Right atrium auricular region (tissue), 2 donors: ENCODE measurements around the gene LRSAM1. TPM values are rescaled to one million over a fixed set of nuclear protein-coding genes. Genes with fewer than 3 reads are reported as not detected.

Experiments used
- DNase-seq: peaks from one replicate; pipeline ENCODE4 v3.0.0-alpha.2; 2019; ENCODE audit warnings: low spot score
- H3K27ac ChIP-seq, 2 donors: fragments of 200-600 bp; sonication (generic); 1 replicate in 1 of 2; 2 replicates in 1 of 2; pipeline ENCODE4 v1.5.1; 2016 to 2019
- H3K27me3 ChIP-seq, 2 donors: fragments of 200-600 bp; sonication (generic); one replicate each; pipeline versions ENCODE4 v1.5.1 to v1.6.0; 2017 to 2019
- H3K36me3 ChIP-seq: fragments of 200-600 bp; sonication (generic); one replicate; pipeline ENCODE4 v1.5.1; 2016
- H3K4me1 ChIP-seq, 2 donors: fragments of 200-600 bp; sonication (generic); one replicate each; pipeline versions ENCODE4 v1.5.1 to v1.6.0; 2017 to 2019
- H3K4me3 ChIP-seq, 2 donors: fragments of 200-600 bp; sonication (generic); 1 replicate in 1 of 2; 2 replicates in 1 of 2; pipeline ENCODE4 v1.5.1; 2017 to 2019; ENCODE audit warnings: mild to moderate bottlenecking in 1 of 2, moderate library complexity in 1 of 2
- H3K9me3 ChIP-seq, 2 donors: fragments of 200-600 bp; sonication (generic); one replicate each; pipeline ENCODE4 v1.5.1; 2019
- total RNA-seq, 2 donors: library from RNA; depleted of rRNA; stranded (reverse); fragments of >200 nt; gene quantifications; one replicate each; pipeline ENCODE4 v1.1.0, GENCODE V29; 2016
- TF ChIP-seq, protein P1 (sequence below), 2 donors: fragments of 200-600 bp; sonication (generic); IDR thresholded peaks; one replicate each; pipeline ENCODE4 v1.5.1; 2019; ENCODE audit warnings: antibody characterized with exemption in 2 of 2

LRSAM1 gene
- total RNA-seq, 2 donors from 2014 or later: 12.0 to 23.1 TPM

- Histone ChIP-seq H3K4me1 (peaks cover 0 to 32% of the 10 kb centered on the region in 2 donors), H3K9me3 (no peaks in the 10 kb centered on the region), H3K27ac (no peak overlapping the region), H3K27me3 (no peaks in the 10 kb centered on the region), H3K4me3 (peak overlapping the region; percentile 73 to 89), H3K36me3 (no peaks in the 10 kb centered on the region)
- DNase-seq: no peak
- TF ChIP-seq, protein P1, sequence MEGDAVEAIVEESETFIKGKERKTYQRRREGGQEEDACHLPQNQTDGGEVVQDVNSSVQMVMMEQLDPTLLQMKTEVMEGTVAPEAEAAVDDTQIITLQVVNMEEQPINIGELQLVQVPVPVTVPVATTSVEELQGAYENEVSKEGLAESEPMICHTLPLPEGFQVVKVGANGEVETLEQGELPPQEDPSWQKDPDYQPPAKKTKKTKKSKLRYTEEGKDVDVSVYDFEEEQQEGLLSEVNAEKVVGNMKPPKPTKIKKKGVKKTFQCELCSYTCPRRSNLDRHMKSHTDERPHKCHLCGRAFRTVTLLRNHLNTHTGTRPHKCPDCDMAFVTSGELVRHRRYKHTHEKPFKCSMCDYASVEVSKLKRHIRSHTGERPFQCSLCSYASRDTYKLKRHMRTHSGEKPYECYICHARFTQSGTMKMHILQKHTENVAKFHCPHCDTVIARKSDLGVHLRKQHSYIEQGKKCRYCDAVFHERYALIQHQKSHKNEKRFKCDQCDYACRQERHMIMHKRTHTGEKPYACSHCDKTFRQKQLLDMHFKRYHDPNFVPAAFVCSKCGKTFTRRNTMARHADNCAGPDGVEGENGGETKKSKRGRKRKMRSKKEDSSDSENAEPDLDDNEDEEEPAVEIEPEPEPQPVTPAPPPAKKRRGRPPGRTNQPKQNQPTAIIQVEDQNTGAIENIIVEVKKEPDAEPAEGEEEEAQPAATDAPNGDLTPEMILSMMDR (IDR thresholded peaks at IDR 0.05): no peak
Observed at GRCh38 chr9:127422787-127423186, 28.5 kb upstream of the LRSAM1 start.

DNA sequence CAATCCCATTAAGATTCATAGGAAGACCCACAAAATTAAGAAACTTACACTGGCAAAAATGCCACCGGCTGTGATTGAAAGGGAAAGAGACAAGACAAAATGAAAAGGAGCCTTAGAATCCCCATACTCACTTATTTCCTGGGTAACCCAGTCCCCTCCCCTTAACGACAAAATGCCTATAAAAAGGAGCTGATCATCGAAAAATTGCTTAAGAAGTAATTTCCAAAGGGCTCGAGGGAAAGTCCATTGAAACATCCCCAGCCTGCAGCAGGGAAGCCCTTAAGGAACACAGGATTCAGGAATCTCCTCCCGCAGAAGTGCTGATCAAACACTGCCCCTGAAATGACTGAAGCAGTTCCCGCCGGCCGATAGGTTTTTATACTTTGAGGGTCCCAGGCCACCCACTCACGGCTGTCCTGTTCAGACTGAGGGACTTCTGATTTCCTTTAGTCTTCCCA lies 27.8 kb upstream of the LRSAM1 start:
- Histone ChIP-seq H3K4me3 (peak overlapping the region; percentile 73 to 89), H3K9me3 (no peaks in the 10 kb centered on the region), H3K27me3 (no peaks in the 10 kb centered on the region), H3K27ac (peak overlapping the region; percentile 86 to 88), H3K4me1 (peaks cover 0 to 32% of the 10 kb centered on the region in 2 donors), H3K36me3 (peaks cover under 1% of the 10 kb centered on the region)
- TF ChIP-seq, protein P1 (IDR thresholded peaks at IDR 0.05): no peak
- DNase-seq: no peak

- no peaks in the 10 kb centered on the region for H3K27me3 ChIP-seq
- TF ChIP-seq, protein P1 (IDR thresholded peaks at IDR 0.05): peak in 1 of 2 donors; percentile 17
- H3K4me3 ChIP-seq: peak within 1 kb of the TSS; percentile 73 to 89
- peak; percentile 95 for DNase-seq
- H3K4me1 ChIP-seq: peaks cover 0 to 32% of the 10 kb centered on the region in 2 donors
- H3K36me3 ChIP-seq: peaks cover 7% of the 10 kb centered on the region
- no peaks in the 10 kb centered on the region for H3K9me3 ChIP-seq
- H3K27ac ChIP-seq: peak within 1 kb of the TSS; percentile 86 to 88
Observed at GRCh38 chr9:127423934-127424675, 27.2 kb upstream of the LRSAM1 start, which contains the start of gene ZNF79. ZNF79 (plus strand) TSS chr9:127424382; CDS start chr9:127424788, 406 bp downstream.

DNA sequence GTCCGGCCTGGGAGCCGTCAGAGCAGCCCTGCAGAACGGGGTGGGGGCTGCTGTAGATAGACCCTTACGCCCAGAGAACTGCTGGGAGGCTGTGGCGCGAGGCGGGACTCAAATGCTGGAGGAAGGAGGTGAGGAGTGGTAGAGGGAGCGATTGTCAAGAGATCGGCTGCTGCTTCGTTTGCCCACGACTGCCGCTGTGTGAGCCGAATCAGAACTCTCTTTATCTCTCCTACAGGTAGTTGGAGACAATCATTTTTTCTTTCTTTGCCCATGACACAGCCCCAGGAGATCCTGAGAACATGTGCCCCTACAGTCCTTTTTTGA lies 26.7 kb upstream of the LRSAM1 start:
- DNase-seq: no peak
- peak overlapping the region; percentile 86 to 88 for H3K27ac ChIP-seq
- H3K4me1 ChIP-seq: peaks cover 0 to 32% of the 10 kb centered on the region in 2 donors
- peaks cover 11% of the 10 kb centered on the region for H3K36me3 ChIP-seq
- no peaks in the 10 kb centered on the region for H3K9me3 ChIP-seq
- peak overlapping the region; percentile 73 to 89 for H3K4me3 ChIP-seq
- H3K27me3 ChIP-seq: no peaks in the 10 kb centered on the region
- TF ChIP-seq, protein P1 (IDR thresholded peaks at IDR 0.05): no peak

GRCh38 chr9:127426756-127427155 lies 24.6 kb upstream of the LRSAM1 start:
- H3K9me3 ChIP-seq: no peaks in the 10 kb centered on the region
- peaks cover 24% of the 10 kb centered on the region for H3K36me3 ChIP-seq
- no peaks in the 10 kb centered on the region for H3K27me3 ChIP-seq
- H3K27ac ChIP-seq: no peak overlapping the region
- no peak overlapping the region for H3K4me3 ChIP-seq
- no peak for DNase-seq
- H3K4me1 ChIP-seq: peaks cover 0 to 32% of the 10 kb centered on the region in 2 donors
- TF ChIP-seq, protein P1 (IDR thresholded peaks at IDR 0.05): no peak
